ENCODE measurements around the gene UGT1A8. TPM values are rescaled to one million over a fixed set of nuclear protein-coding genes. Genes with fewer than 3 reads are reported as not detected.

UGT1A8 gene
- total and polyA plus RNA-seq, 2 donors (not counting 1 experiment from before 2014, with no cell fraction given), result not detected

- TF ChIP-seq EZH2 (IDR thresholded peaks at IDR 0.05; ENCODE audit: borderline replicate concordance, insufficient read depth, low read depth, low read length, poor library complexity, severe bottlenecking) (no peak), CTCF (IDR thresholded peaks at IDR 0.05) (no peak)
- ATAC-seq (ENCODE audit: low read depth), result no peak
- Histone ChIP-seq H2AFZ (ENCODE audit: insufficient read depth, low read depth, low read length, poor library complexity, severe bottlenecking) (no peak overlapping the region), H3K4me3 (ENCODE audit: control extremely low read depth in 1 of 5, extremely low read depth in 1 of 5, insufficient read depth in 1 of 5, low read depth in 2 of 5, low read length in 4 of 5) (no peak overlapping the region), H3K27ac (ENCODE audit: low read length in 2 of 2) (no peak overlapping the region), H3K4me2 (replicated peaks; ENCODE audit: low read depth, low read length, poor library complexity, severe bottlenecking) (no peak overlapping the region), H3K36me3 (replicated peaks in 1 of 2; ENCODE audit: control extremely low read depth in 1 of 2, control insufficient read depth in 1 of 2, extremely low read depth in 1 of 2, insufficient read depth in 2 of 2, low read length in 1 of 2) (no peaks in the 10 kb centered on the region), H3K4me1 (ENCODE audit: control insufficient read depth in 2 of 2, insufficient read depth in 2 of 2, low read length in 2 of 2) (no peaks in the 10 kb centered on the region), H3K27me3 (replicated peaks in 1 of 4; ENCODE audit: control extremely low read depth in 1 of 4, control insufficient read depth in 3 of 4, insufficient read depth in 4 of 4, low read length in 3 of 4) (peaks cover 0 to 9% (median 0%) of the 10 kb centered on the region in 4 experiments), H3K9ac (ENCODE audit: low read length) (no peak overlapping the region), H4K20me1 (ENCODE audit: control insufficient read depth, insufficient read depth, low read length, poor library complexity, severe bottlenecking) (no peaks in the 10 kb centered on the region), H3K9me3 (ENCODE audit: control extremely low read depth in 1 of 3, control insufficient read depth in 2 of 3, insufficient read depth in 1 of 3, low read length in 2 of 3) (peaks cover 0 to 6% (median 0%) of the 10 kb centered on the region in 3 donors), H3K79me2 (ENCODE audit: control insufficient read depth, insufficient read depth, low read length) (no peaks in the 10 kb centered on the region)
- Mint-ChIP-seq H3K4me3 (no peak overlapping the region), H3K9me3 (ENCODE audit: insufficient read depth) (no peaks in the 10 kb centered on the region), H3K27ac (no peak overlapping the region), H3K27me3 (peaks cover 28% of the 10 kb centered on the region), H3K4me1 (no peaks in the 10 kb centered on the region)
- WGBS (ENCODE audit: insufficient coverage), result 91% methylated on average over 1 of the region's 3 CpGs
- ChIA-PET POLR2A (no interaction called here), CTCF (no interaction called here)
- intact Hi-C loops (cut with micrococcal nuclease), result no loop called here
- no peak for DNase-seq
Measured at GRCh38 chr2:233813236-233814055, 196.0 kb downstream of the UGT1A8 start.

- Mint-ChIP-seq H3K4me3 (no peak overlapping the region), H3K4me1 (no peaks in the 10 kb centered on the region), H3K27ac (no peak overlapping the region), H3K9me3 (ENCODE audit: insufficient read depth) (no peaks in the 10 kb centered on the region), H3K27me3 (peaks cover 28% of the 10 kb centered on the region)
- no peak overlapping the region for H3K4me2 ChIP-seq (replicated peaks; ENCODE audit: low read depth, low read length, poor library complexity, severe bottlenecking)
- 93% methylated on average over 2 of the region's 2 CpGs for WGBS (ENCODE audit: insufficient coverage)
- no peaks in the 10 kb centered on the region for H4K20me1 ChIP-seq (ENCODE audit: control insufficient read depth, insufficient read depth, low read length, poor library complexity, severe bottlenecking)
- H3K9me3 ChIP-seq (ENCODE audit: control extremely low read depth in 1 of 3, control insufficient read depth in 2 of 3, insufficient read depth in 1 of 3, low read length in 2 of 3), result peaks cover 0 to 6% (median 0%) of the 10 kb centered on the region in 3 donors
- no peak overlapping the region for H3K27ac ChIP-seq (ENCODE audit: low read length in 2 of 2)
- no peaks in the 10 kb centered on the region for H3K36me3 ChIP-seq (replicated peaks in 1 of 2; ENCODE audit: control extremely low read depth in 1 of 2, control insufficient read depth in 1 of 2, extremely low read depth in 1 of 2, insufficient read depth in 2 of 2, low read length in 1 of 2)
- DNase-seq (no peak), ATAC-seq (ENCODE audit: low read depth) (no peak)
- no peaks in the 10 kb centered on the region for H3K4me1 ChIP-seq (ENCODE audit: control insufficient read depth in 2 of 2, insufficient read depth in 2 of 2, low read length in 2 of 2)
- no peaks in the 10 kb centered on the region for H3K79me2 ChIP-seq (ENCODE audit: control insufficient read depth, insufficient read depth, low read length)
- no peak overlapping the region for H3K4me3 ChIP-seq (ENCODE audit: control extremely low read depth in 1 of 5, extremely low read depth in 1 of 5, insufficient read depth in 1 of 5, low read depth in 2 of 5, low read length in 4 of 5)
- no peak overlapping the region for H3K9ac ChIP-seq (ENCODE audit: low read length)
- TF ChIP-seq EZH2 (IDR thresholded peaks at IDR 0.05; ENCODE audit: borderline replicate concordance, insufficient read depth, low read depth, low read length, poor library complexity, severe bottlenecking) (no peak), CTCF (IDR thresholded peaks at IDR 0.05) (no peak)
- CTCF ChIA-PET, result no interaction called here
- POLR2A ChIA-PET, result no interaction called here
- intact Hi-C loops (cut with micrococcal nuclease), result no loop called here
- no peak overlapping the region for H2AFZ ChIP-seq (ENCODE audit: insufficient read depth, low read depth, low read length, poor library complexity, severe bottlenecking)
- H3K27me3 ChIP-seq (replicated peaks in 1 of 4; ENCODE audit: control extremely low read depth in 1 of 4, control insufficient read depth in 3 of 4, insufficient read depth in 4 of 4, low read length in 3 of 4), result peaks cover 0 to 6% (median 0%) of the 10 kb centered on the region in 4 experiments
Measured at GRCh38 chr2:233814056-233814835, 196.8 kb downstream of the UGT1A8 start.

Data from B cell (primary cell).